ENCODE measurements around the gene CELSR1.

Gene CELSR1

GRCh38 chr22:46429325-46429853 lies 108.0 kb downstream of the CELSR1 start:
- Histone ChIP-seq H3K4me2 (peak overlapping the region; percentile 67), H4K20me1 (no peaks in the 10 kb centered on the region)

GRCh38 chr22:46428602-46429324 lies 108.7 kb downstream of the CELSR1 start:
- Histone ChIP-seq H3K4me2 (peak overlapping the region; percentile 67), H3K9me3 (peaks cover 16% of the 10 kb centered on the region), H3K27ac (no peak overlapping the region), H3K4me1 (peaks cover 74% of the 10 kb centered on the region), H3K9ac (no peak overlapping the region), H3K4me3 (no peak overlapping the region), H3K36me3 (no peaks in the 10 kb centered on the region), H3K27me3 (no peaks in the 10 kb centered on the region), H4K20me1 (no peaks in the 10 kb centered on the region)
- TF ChIP-seq Cebpa-rat (IDR thresholded peaks at IDR 0.05): no peak

More at GRCh38 chr22:46429325-46429853, 108.0 kb downstream of the CELSR1 start:
- TF ChIP-seq Cebpa-rat (IDR thresholded peaks at IDR 0.05): no peak
- Histone ChIP-seq H3K36me3 (no peaks in the 10 kb centered on the region), H3K4me1 (peaks cover 79% of the 10 kb centered on the region), H3K9me3 (peaks cover 16% of the 10 kb centered on the region), H3K27ac (no peak overlapping the region), H3K9ac (no peak overlapping the region), H3K4me3 (no peak overlapping the region), H3K27me3 (no peaks in the 10 kb centered on the region)

DNA sequence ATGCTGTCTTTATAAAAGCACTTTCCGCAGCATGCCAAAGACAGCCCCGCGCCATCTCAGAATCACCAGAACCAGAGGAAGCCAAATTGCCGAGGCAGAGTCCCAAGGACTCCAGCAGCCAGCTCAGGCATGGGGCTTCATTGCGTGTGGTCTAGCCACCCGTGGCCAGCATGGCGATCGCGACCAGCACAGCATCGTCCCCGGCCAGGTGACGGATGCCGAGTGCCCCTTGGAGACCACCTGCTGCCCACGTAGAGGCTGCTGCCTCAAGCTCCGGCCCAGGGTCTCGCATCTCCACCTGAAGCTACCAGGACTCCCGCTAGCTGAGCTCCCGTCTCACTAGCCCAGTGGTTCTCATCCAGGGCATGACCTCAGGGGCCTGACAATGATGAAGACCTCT lies 109.2 kb downstream of the CELSR1 start:
- Histone ChIP-seq H3K36me3 (no peaks in the 10 kb centered on the region), H3K9me3 (peaks cover 16% of the 10 kb centered on the region), H3K9ac (no peak overlapping the region), H3K4me2 (peak overlapping the region; percentile 67), H3K27ac (no peak overlapping the region), H3K4me3 (no peak overlapping the region), H3K27me3 (no peaks in the 10 kb centered on the region), H4K20me1 (no peaks in the 10 kb centered on the region), H3K4me1 (peaks cover 68% of the 10 kb centered on the region)
- TF ChIP-seq Cebpa-rat (IDR thresholded peaks at IDR 0.05): no peak

DNA sequence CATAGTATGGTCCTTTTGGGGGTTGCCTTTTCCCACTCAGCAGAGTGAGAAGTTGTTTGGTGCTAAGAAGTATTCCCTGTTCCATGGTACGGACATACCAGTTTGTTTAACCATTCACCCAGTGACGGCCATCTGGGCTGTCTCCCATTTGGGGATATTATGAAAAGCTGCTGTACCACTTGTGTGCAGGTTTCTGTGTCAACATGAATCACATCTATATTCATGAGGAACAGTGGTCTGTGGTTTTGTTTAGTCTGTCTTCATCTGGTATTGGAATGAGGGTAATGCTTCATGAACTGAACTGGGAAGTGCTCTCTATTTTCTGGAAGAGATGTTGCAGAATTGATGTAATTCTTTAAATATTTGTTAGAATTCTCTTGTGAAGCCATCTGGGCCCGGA lies 112.4 kb downstream of the CELSR1 start:
- Histone ChIP-seq H4K20me1 (no peaks in the 10 kb centered on the region), H3K4me3 (no peak overlapping the region), H3K4me1 (peaks cover 63% of the 10 kb centered on the region), H3K36me3 (no peaks in the 10 kb centered on the region), H3K27ac (no peak overlapping the region), H3K27me3 (no peaks in the 10 kb centered on the region), H3K9me3 (peaks cover 16% of the 10 kb centered on the region), H3K4me2 (peak overlapping the region; percentile 11), H3K9ac (no peak overlapping the region)
- TF ChIP-seq Cebpa-rat (IDR thresholded peaks at IDR 0.05): no peak

- Histone ChIP-seq H3K4me1 (peaks cover 57% of the 10 kb centered on the region), H3K9ac (no peak overlapping the region), H4K20me1 (no peaks in the 10 kb centered on the region), H3K27me3 (no peaks in the 10 kb centered on the region), H3K27ac (no peak overlapping the region), H3K4me3 (no peak overlapping the region), H3K36me3 (no peaks in the 10 kb centered on the region), H3K9me3 (peaks cover 16% of the 10 kb centered on the region), H3K4me2 (peak overlapping the region; percentile 11)
- TF ChIP-seq Cebpa-rat (IDR thresholded peaks at IDR 0.05): no peak
Measured at GRCh38 chr22:46424496-46424895, 112.9 kb downstream of the CELSR1 start.

DNA sequence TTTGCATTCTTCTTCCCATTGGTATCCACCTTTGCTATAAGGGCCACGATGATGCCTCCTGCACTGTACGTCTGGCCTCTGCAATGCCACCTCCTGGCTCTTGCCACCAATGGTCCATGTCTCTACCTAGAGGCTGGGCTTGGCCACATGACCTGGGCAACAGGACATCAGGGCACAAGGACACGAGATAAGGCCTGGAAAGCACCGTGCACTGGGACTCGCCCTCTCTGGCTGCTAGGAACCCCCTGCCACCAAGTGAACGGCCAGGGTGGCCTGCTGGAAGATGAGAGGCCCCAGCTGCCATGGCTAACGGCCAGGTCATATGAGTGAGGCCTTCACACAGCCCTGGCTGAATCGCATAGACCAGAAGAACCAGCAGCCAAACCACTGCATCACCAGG lies 114.5 kb downstream of the CELSR1 start:
- Histone ChIP-seq H3K36me3 (no peaks in the 10 kb centered on the region), H3K27me3 (no peaks in the 10 kb centered on the region), H3K9me3 (peaks cover 16% of the 10 kb centered on the region), H3K4me2 (no peak overlapping the region), H3K4me1 (peaks cover 48% of the 10 kb centered on the region), H3K9ac (no peak overlapping the region), H3K4me3 (no peak overlapping the region), H3K27ac (no peak overlapping the region), H4K20me1 (no peaks in the 10 kb centered on the region)
- TF ChIP-seq Cebpa-rat (IDR thresholded peaks at IDR 0.05): no peak

DNA sequence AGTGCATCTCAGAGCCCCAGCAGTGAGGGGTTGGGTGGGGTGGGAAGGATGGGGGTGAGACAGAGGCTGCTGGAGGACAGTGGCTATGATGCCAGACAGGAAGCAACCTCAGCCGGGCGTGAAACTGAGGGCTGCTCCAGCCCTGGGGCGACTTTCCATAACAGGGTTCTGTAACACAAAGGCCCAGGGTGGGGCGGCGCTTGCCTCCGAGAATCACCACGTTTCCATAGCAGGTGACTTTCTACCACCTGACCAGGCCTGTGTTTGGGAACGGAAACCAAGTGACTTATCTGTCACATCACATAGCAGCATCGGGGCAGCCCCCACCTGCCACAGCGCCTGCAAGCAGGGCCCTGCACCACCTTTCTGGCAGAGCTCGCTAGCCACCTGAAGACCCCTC lies 116.2 kb downstream of the CELSR1 start:
- Histone ChIP-seq H3K9ac (no peak overlapping the region), H3K27me3 (no peaks in the 10 kb centered on the region), H3K4me1 (peaks cover 58% of the 10 kb centered on the region), H3K4me2 (peak overlapping the region; percentile 84), H4K20me1 (no peaks in the 10 kb centered on the region), H3K9me3 (peaks cover 10% of the 10 kb centered on the region), H3K27ac (no peak overlapping the region), H3K4me3 (no peak overlapping the region), H3K36me3 (no peaks in the 10 kb centered on the region)
- TF ChIP-seq Cebpa-rat (IDR thresholded peaks at IDR 0.05): no peak

- no peak for TF ChIP-seq Cebpa-rat (IDR thresholded peaks at IDR 0.05)
- no peaks in the 10 kb centered on the region for H3K9me3 ChIP-seq
- no peak overlapping the region for H3K4me3 ChIP-seq
- no peak overlapping the region for H3K27ac ChIP-seq
- H3K9ac ChIP-seq: no peak overlapping the region
- H3K36me3 ChIP-seq: no peaks in the 10 kb centered on the region
- peaks cover 56% of the 10 kb centered on the region for H3K4me1 ChIP-seq
- no peaks in the 10 kb centered on the region for H4K20me1 ChIP-seq
- no peaks in the 10 kb centered on the region for H3K27me3 ChIP-seq
- H3K4me2 ChIP-seq: no peak overlapping the region
Measured at GRCh38 chr22:46419754-46420571, 117.5 kb downstream of the CELSR1 start.

- no peak overlapping the region for H3K4me2 ChIP-seq
- H3K27ac ChIP-seq: no peak overlapping the region
- H3K9ac ChIP-seq: no peak overlapping the region
- no peak overlapping the region for H3K4me3 ChIP-seq
- no peaks in the 10 kb centered on the region for H3K27me3 ChIP-seq
- H3K36me3 ChIP-seq: no peaks in the 10 kb centered on the region
- H3K4me1 ChIP-seq: peaks cover 49% of the 10 kb centered on the region
- no peak for TF ChIP-seq Cebpa-rat (IDR thresholded peaks at IDR 0.05)
- no peaks in the 10 kb centered on the region for H4K20me1 ChIP-seq
- H3K9me3 ChIP-seq: no peaks in the 10 kb centered on the region
Measured at GRCh38 chr22:46418827-46419226, 118.6 kb downstream of the CELSR1 start.

DNA sequence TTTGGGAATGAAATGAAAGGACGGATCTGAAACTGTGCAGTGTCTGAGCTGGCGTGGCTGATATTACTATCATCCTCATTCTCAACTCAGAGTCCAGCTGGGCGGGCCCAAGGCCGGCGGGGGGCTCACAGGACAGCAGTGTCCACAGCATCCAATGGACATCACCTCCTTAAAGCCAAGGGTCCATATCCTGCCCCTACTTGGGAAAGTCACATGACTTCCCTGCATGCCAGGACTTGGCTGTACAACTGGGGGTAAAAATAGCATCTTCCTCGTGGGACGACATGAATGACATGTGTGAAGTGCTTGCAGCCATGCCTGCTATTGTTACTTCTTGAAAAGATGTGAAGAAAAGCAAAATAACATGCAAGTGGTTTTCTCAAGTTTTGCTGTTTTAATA lies 119.7 kb downstream of the CELSR1 start:
- no peaks in the 10 kb centered on the region for H3K9me3 ChIP-seq
- H4K20me1 ChIP-seq: no peaks in the 10 kb centered on the region
- H3K27ac ChIP-seq: no peak overlapping the region
- TF ChIP-seq Cebpa-rat (IDR thresholded peaks at IDR 0.05): no peak
- peak overlapping the region; percentile 58 for H3K4me2 ChIP-seq
- H3K36me3 ChIP-seq: no peaks in the 10 kb centered on the region
- H3K27me3 ChIP-seq: no peaks in the 10 kb centered on the region
- H3K9ac ChIP-seq: no peak overlapping the region
- peaks cover 45% of the 10 kb centered on the region for H3K4me1 ChIP-seq
- H3K4me3 ChIP-seq: no peak overlapping the region

Data from BLaER1 (cell line).